ENCODE results near the gene KIF3C.

- no peak for TF ChIP-seq ZFX (IDR thresholded peaks at IDR 0.05)
- TF ChIP-seq CTCF (conservative IDR thresholded peaks at IDR 0.05), result no peak
Measured at GRCh38 chr2:25977768-25978167, 4.5 kb downstream of the KIF3C start.
